GM12872 (cell line): ENCODE measurements around the gene CILP2.

ENCODE experiments used
- TF ChIP-seq, protein P1 (sequence below): IDR thresholded peaks from 3 replicates; pipeline ENCODE4 v1.5.1; 2011; ENCODE audit warnings: low read depth, mild to moderate bottlenecking, low read length, moderate library complexity; ENCODE audit not compliant: insufficient read depth

The CILP2 gene

GRCh38 chr19:19559931-19560330 is 21.9 kb downstream of the CILP2 start:
- TF ChIP-seq, protein P1, sequence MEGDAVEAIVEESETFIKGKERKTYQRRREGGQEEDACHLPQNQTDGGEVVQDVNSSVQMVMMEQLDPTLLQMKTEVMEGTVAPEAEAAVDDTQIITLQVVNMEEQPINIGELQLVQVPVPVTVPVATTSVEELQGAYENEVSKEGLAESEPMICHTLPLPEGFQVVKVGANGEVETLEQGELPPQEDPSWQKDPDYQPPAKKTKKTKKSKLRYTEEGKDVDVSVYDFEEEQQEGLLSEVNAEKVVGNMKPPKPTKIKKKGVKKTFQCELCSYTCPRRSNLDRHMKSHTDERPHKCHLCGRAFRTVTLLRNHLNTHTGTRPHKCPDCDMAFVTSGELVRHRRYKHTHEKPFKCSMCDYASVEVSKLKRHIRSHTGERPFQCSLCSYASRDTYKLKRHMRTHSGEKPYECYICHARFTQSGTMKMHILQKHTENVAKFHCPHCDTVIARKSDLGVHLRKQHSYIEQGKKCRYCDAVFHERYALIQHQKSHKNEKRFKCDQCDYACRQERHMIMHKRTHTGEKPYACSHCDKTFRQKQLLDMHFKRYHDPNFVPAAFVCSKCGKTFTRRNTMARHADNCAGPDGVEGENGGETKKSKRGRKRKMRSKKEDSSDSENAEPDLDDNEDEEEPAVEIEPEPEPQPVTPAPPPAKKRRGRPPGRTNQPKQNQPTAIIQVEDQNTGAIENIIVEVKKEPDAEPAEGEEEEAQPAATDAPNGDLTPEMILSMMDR, result no peak

DNA sequence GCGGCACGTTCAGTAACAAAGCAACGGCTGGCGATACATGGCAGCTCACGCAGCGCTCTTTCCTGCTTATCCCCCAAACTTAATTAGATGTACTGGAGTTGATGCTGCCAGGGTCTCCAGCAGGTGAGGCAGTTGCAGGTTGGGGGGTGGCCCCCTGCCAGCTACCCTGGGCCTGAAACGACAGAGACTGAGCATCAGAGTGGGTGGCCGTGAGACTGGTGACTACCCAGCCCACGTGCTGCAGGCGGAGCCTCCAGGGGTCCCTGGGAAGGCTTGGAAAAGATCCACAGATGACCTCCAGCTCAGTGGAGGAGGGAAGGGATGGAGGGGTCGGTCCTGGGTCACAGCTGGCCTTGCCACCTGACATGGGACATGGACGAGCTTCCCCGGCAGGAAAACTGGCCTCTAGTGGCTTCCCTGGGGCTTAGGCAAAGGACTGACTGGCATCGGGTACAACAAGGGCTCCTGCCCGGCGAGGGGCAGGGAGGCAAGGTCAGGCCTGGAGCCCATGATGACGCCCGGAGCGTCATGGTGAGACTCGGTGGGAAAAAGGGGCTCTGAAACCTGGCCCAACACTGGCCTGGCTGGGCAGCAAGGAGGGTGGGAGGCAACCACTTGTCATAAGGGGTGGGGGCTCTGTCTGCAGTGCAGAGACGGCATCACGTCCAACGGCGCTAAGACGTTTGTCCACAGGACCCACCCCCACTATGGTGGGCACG is 24.0 kb downstream of the CILP2 start:
- TF ChIP-seq, protein P1, result no peak

- TF ChIP-seq, protein P1, result 0 out of 3 replicates have a peak, but pooled peaks have one; percentile 17
These were observed 24.7 kb downstream of the CILP2 start for GRCh38 chr19:19562665-19563347.

GRCh38 chr19:19563348-19563848 is 25.3 kb downstream of the CILP2 start:
- TF ChIP-seq, protein P1, result no peak

GRCh38 chr19:19566306-19566705 is 28.2 kb downstream of the CILP2 start:
- TF ChIP-seq, protein P1, result no peak

DNA sequence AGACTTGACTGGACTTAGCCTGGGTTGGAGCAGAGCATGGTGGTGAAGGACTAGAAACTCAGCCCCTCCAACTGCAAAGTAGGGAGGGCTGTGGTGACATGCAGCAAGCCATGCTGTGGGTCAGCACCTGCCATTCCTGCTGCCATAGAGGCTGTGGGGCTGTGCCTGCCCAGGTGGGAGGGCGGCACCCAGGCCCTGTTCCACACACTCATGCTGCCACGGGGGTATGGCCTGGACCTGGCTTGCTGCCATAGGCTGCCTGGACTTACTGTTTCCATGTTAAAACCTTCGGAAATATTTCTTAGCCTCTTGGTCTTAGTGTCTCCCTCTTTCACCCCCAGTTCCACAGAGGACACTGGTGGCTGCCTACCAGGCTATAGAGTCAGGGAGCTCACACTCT is 29.3 kb downstream of the CILP2 start:
- TF ChIP-seq, protein P1, result no peak
